ENCODE data around the gene DNAH14. TPM values are rescaled to one million over a fixed set of nuclear protein-coding genes. Genes with fewer than 3 reads are reported as not detected.

The DNAH14 gene
- total RNA-seq, 2 donors from 2014 or later = 2.6 TPM; not detected in 1

GRCh38 chr1:225366018-225366417, 436.5 kb downstream of the DNAH14 start:
- Histone ChIP-seq H3K9me3 (no peaks in the 10 kb centered on the region), H3K27ac (no peak overlapping the region), H3K36me3 (no peaks in the 10 kb centered on the region), H3K4me1 (ENCODE audit: control insufficient read depth in 1 of 2, low read depth in 2 of 2) (no peaks in the 10 kb centered on the region), H3K4me3 (no peak overlapping the region), H3K27me3 (replicated peaks; ENCODE audit: insufficient read depth) (no peaks in the 10 kb centered on the region)
- ATAC-seq (ENCODE audit: insufficient number of reproducible peaks, low FRiP score, low read depth) = no peak
- DNase-seq (ENCODE audit: low spot score) = no peak
- no peak for TF ChIP-seq CTCF (IDR thresholded peaks at IDR 0.05)

GRCh38 chr1:225366552-225366951, 437.1 kb downstream of the DNAH14 start:
- no peak for DNase-seq (ENCODE audit: low spot score)
- no peak overlapping the region for H3K4me3 ChIP-seq
- no peaks in the 10 kb centered on the region for H3K4me1 ChIP-seq (ENCODE audit: control insufficient read depth in 1 of 2, low read depth in 2 of 2)
- H3K27me3 ChIP-seq (replicated peaks; ENCODE audit: insufficient read depth) = no peaks in the 10 kb centered on the region
- no peak for TF ChIP-seq CTCF (IDR thresholded peaks at IDR 0.05)
- H3K9me3 ChIP-seq = no peaks in the 10 kb centered on the region
- no peaks in the 10 kb centered on the region for H3K36me3 ChIP-seq
- H3K27ac ChIP-seq = no peak overlapping the region
- ATAC-seq (ENCODE audit: insufficient number of reproducible peaks, low FRiP score, low read depth) = no peak

GRCh38 chr1:225368036-225368552, 438.6 kb downstream of the DNAH14 start:
- no peaks in the 10 kb centered on the region for H3K27me3 ChIP-seq (replicated peaks; ENCODE audit: insufficient read depth)
- no peak for DNase-seq (ENCODE audit: low spot score)
- no peaks in the 10 kb centered on the region for H3K4me1 ChIP-seq (ENCODE audit: control insufficient read depth in 1 of 2, low read depth in 2 of 2)
- ATAC-seq (ENCODE audit: insufficient number of reproducible peaks, low FRiP score, low read depth) = no peak
- H3K9me3 ChIP-seq = no peaks in the 10 kb centered on the region
- no peak for TF ChIP-seq CTCF (IDR thresholded peaks at IDR 0.05)
- no peak overlapping the region for H3K27ac ChIP-seq
- H3K36me3 ChIP-seq = no peaks in the 10 kb centered on the region
- no peak overlapping the region for H3K4me3 ChIP-seq

- H3K9me3 ChIP-seq = no peaks in the 10 kb centered on the region
- H3K36me3 ChIP-seq = no peaks in the 10 kb centered on the region
- H3K27ac ChIP-seq = no peak overlapping the region
- no peaks in the 10 kb centered on the region for H3K27me3 ChIP-seq (replicated peaks; ENCODE audit: insufficient read depth)
- no peak for DNase-seq (ENCODE audit: low spot score)
- TF ChIP-seq CTCF (IDR thresholded peaks at IDR 0.05) = no peak
- ATAC-seq (ENCODE audit: insufficient number of reproducible peaks, low FRiP score, low read depth) = no peak
- H3K4me3 ChIP-seq = no peak overlapping the region
- no peaks in the 10 kb centered on the region for H3K4me1 ChIP-seq (ENCODE audit: control insufficient read depth in 1 of 2, low read depth in 2 of 2)
These were observed 442.0 kb downstream of the DNAH14 start for GRCh38 chr1:225371366-225372010.

GRCh38 chr1:225373155-225373554, 443.7 kb downstream of the DNAH14 start:
- no peak for ATAC-seq (ENCODE audit: insufficient number of reproducible peaks, low FRiP score, low read depth)
- Histone ChIP-seq H3K9me3 (no peaks in the 10 kb centered on the region), H3K36me3 (no peaks in the 10 kb centered on the region), H3K27me3 (replicated peaks; ENCODE audit: insufficient read depth) (no peaks in the 10 kb centered on the region), H3K4me1 (ENCODE audit: control insufficient read depth in 1 of 2, low read depth in 2 of 2) (no peaks in the 10 kb centered on the region), H3K27ac (no peak overlapping the region), H3K4me3 (no peak overlapping the region)
- TF ChIP-seq CTCF (IDR thresholded peaks at IDR 0.05) = no peak
- no peak for DNase-seq (ENCODE audit: low spot score)

Data from thoracic aorta (tissue), 2 donors.